Osteocyte (in vitro differentiated cells): ENCODE results near the gene LPCAT2. TPM values are rescaled to one million over a fixed set of nuclear protein-coding genes. Genes with fewer than 3 reads are reported as not detected.

Experiments used
- DNase-seq: peaks from one replicate; pipeline ENCODE4 v3.0.0; 2021; ENCODE audit warnings: mixed read lengths; ENCODE audit not compliant: unreplicated experiment; ENCODE audit errors: extremely low spot score
- H3K27ac Mint-ChIP-seq: one replicate; pipeline ENCODE4 v1.8.0; 2021; ENCODE audit warnings: mild to moderate bottlenecking, mixed read lengths; ENCODE audit not compliant: unreplicated experiment
- H3K27me3 Mint-ChIP-seq: one replicate; pipeline ENCODE4 v1.8.0; 2021; ENCODE audit warnings: mixed read lengths; ENCODE audit not compliant: unreplicated experiment
- H3K36me3 Mint-ChIP-seq: one replicate; pipeline ENCODE4 v1.8.0; 2021; ENCODE audit warnings: mixed read lengths; ENCODE audit not compliant: unreplicated experiment
- H3K4me1 Mint-ChIP-seq: one replicate; pipeline ENCODE4 v1.8.0; 2021; ENCODE audit warnings: mixed read lengths; ENCODE audit not compliant: unreplicated experiment
- H3K4me3 Mint-ChIP-seq: one replicate; pipeline ENCODE4 v1.8.0; 2021; ENCODE audit warnings: mild to moderate bottlenecking, moderate library complexity, mixed read lengths; ENCODE audit not compliant: unreplicated experiment
- H3K9me3 Mint-ChIP-seq: one replicate; pipeline ENCODE4 v1.8.0; 2021; ENCODE audit warnings: mixed read lengths; ENCODE audit not compliant: unreplicated experiment
- CTCF ChIP-seq: fragments of 200-600 bp; sonication (generic); IDR thresholded peaks from 2 replicates; pipeline ENCODE4 v1.5.0; 2021; ENCODE audit warnings: antibody characterized with exemption, mild to moderate bottlenecking, moderate library complexity
- total RNA-seq: library from RNA; stranded (reverse); gene quantifications from 2 replicates; pipeline ENCODE4 v1.2.1, GENCODE V29; 2021

The LPCAT2 gene
- total RNA-seq, 1 donor from 2014 or later = 9.6 TPM

DNA sequence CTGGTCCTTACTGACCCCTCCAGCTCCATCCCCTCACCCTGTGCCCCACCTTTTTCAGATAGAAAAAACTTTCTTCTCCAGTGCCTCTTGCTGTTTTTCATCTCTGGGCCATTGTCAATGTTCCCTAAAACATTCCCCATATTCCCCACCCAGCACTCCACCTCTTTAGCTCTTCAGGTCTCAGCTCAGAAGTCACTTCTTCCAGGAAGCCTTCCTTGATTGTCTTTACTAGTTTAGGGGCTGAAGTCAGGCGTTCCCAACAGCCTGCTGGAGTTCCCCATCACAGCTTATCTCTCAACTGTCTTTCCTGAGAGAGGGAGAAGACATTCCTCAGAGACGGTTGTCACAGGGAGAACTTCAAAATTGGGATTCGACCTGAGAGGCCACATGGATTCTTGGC, 31.1 kb upstream of the LPCAT2 start:
- no peak for TF ChIP-seq CTCF
- H3K9me3 Mint-ChIP-seq = no peaks in the 10 kb centered on the region

GRCh38 chr16:55478827-55479429, 29.9 kb upstream of the LPCAT2 start, which contains the start of gene MMP2:
Gene MMP2 (plus strand): TSS chr16:55479198. CDS start chr16:55479480, 282 bp downstream.
- Mint-ChIP-seq H3K9me3 (no peaks in the 10 kb centered on the region), H3K27me3 (no peaks in the 10 kb centered on the region), H3K4me1 (peaks cover 47% of the 10 kb centered on the region), H3K36me3 (peaks cover 8% of the 10 kb centered on the region), H3K4me3 (peak within 1 kb of the TSS; percentile 94), H3K27ac (peak within 1 kb of the TSS; percentile 81)
- no peak for TF ChIP-seq CTCF
- no peak for DNase-seq

More for the DNA sequence above, 31.1 kb upstream of the LPCAT2 start:
- Mint-ChIP-seq H3K27me3 (no peaks in the 10 kb centered on the region), H3K36me3 (no peaks in the 10 kb centered on the region), H3K27ac (no peak overlapping the region), H3K4me3 (no peak overlapping the region), H3K4me1 (peaks cover 50% of the 10 kb centered on the region)
- DNase-seq = no peak

DNA sequence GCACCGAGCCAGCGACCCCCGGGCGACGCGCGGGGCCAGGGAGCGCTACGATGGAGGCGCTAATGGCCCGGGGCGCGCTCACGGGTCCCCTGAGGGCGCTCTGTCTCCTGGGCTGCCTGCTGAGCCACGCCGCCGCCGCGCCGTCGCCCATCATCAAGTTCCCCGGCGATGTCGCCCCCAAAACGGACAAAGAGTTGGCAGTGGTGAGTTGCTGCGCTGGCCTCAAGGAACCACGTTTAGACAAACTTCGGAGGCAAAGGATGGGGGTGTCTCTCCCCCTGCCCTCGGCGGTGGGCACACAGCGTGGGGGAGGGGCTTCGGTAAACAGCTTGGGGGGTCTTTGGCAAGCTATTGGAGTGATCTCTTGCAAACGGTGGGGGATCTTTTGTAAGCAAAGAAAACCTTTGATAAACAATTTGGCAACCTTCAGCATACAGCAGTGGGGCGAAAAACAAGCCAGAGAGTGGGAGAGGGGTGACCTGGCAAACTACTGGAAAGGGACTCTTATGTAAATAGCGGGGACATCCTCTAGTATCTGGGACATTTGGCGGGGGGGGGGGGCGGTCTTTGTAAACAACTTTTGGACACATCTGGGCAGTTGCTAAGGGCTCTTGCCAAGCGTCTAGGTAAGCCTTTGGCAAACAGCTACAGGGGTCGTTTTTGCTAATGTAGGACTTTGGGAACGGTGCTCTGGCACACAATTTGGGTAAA, 29.3 kb upstream of the LPCAT2 start:
- no peaks in the 10 kb centered on the region for H3K27me3 Mint-ChIP-seq
- no peak for TF ChIP-seq CTCF
- H3K27ac Mint-ChIP-seq = peak overlapping the region; percentile 81
- peaks cover 47% of the 10 kb centered on the region for H3K4me1 Mint-ChIP-seq
- DNase-seq = no peak
- H3K36me3 Mint-ChIP-seq = peaks cover 14% of the 10 kb centered on the region
- no peaks in the 10 kb centered on the region for H3K9me3 Mint-ChIP-seq
- H3K4me3 Mint-ChIP-seq = peak overlapping the region; percentile 94

- TF ChIP-seq CTCF = no peak
- peaks cover 47% of the 10 kb centered on the region for H3K4me1 Mint-ChIP-seq
- DNase-seq = peak; percentile 91
- no peaks in the 10 kb centered on the region for H3K9me3 Mint-ChIP-seq
- no peaks in the 10 kb centered on the region for H3K27me3 Mint-ChIP-seq
- H3K27ac Mint-ChIP-seq = peak overlapping the region; percentile 81
- H3K36me3 Mint-ChIP-seq = peaks cover 20% of the 10 kb centered on the region
- H3K4me3 Mint-ChIP-seq = peak overlapping the region; percentile 94
These were observed 28.6 kb upstream of the LPCAT2 start for GRCh38 chr16:55480228-55480655.

GRCh38 chr16:55481023-55481422, 27.8 kb upstream of the LPCAT2 start:
- Mint-ChIP-seq H3K4me1 (peaks cover 42% of the 10 kb centered on the region), H3K9me3 (no peaks in the 10 kb centered on the region), H3K36me3 (peaks cover 25% of the 10 kb centered on the region), H3K27ac (peak overlapping the region; percentile 81), H3K4me3 (peak overlapping the region; percentile 94), H3K27me3 (no peaks in the 10 kb centered on the region)
- no peak for DNase-seq
- no peak for TF ChIP-seq CTCF
